ENCODE results near the gene CLCF1. TPM values are rescaled to one million over a fixed set of nuclear protein-coding genes. Genes with fewer than 3 reads are reported as not detected.

Gene CLCF1
- total RNA-seq, 1 donor from 2014 or later = not detected

DNA sequence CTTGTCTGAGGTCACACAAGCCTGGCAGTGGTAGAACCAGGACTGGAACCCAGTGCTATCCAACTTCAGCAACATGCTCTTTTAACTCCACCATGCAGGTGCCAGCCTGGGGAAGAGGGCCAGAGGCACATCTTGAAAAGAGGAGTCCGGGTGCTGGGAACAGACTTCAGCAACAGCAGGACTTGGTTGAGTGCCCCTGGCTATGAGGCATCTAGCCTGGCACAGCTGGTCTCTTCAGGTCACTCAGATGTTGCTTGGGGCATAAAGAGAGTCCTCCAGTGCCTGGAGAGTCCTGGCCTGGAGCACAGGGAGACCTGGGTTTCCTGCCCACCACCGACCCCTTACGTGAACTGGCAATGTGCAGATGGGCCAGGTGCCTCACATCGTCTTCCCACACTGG is 5.1 kb upstream of the CLCF1 start:
- Mint-ChIP-seq H3K9me3 (ENCODE audit: unreplicated experiment) (peaks cover 3% of the 10 kb centered on the region), H3K27me3 (ENCODE audit: unreplicated experiment) (peaks cover 17% of the 10 kb centered on the region), H3K4me1 (ENCODE audit: low read depth, unreplicated experiment) (no peaks in the 10 kb centered on the region), H3K36me3 (ENCODE audit: unreplicated experiment) (no peaks in the 10 kb centered on the region), H3K27ac (ENCODE audit: unreplicated experiment) (no peak overlapping the region), H3K4me3 (ENCODE audit: unreplicated experiment) (no peak overlapping the region)
- no peak for DNase-seq
- TF ChIP-seq, protein P1, sequence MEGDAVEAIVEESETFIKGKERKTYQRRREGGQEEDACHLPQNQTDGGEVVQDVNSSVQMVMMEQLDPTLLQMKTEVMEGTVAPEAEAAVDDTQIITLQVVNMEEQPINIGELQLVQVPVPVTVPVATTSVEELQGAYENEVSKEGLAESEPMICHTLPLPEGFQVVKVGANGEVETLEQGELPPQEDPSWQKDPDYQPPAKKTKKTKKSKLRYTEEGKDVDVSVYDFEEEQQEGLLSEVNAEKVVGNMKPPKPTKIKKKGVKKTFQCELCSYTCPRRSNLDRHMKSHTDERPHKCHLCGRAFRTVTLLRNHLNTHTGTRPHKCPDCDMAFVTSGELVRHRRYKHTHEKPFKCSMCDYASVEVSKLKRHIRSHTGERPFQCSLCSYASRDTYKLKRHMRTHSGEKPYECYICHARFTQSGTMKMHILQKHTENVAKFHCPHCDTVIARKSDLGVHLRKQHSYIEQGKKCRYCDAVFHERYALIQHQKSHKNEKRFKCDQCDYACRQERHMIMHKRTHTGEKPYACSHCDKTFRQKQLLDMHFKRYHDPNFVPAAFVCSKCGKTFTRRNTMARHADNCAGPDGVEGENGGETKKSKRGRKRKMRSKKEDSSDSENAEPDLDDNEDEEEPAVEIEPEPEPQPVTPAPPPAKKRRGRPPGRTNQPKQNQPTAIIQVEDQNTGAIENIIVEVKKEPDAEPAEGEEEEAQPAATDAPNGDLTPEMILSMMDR (IDR thresholded peaks at IDR 0.05; ENCODE audit: partially characterized antibody, unreplicated experiment) = no peak

DNA sequence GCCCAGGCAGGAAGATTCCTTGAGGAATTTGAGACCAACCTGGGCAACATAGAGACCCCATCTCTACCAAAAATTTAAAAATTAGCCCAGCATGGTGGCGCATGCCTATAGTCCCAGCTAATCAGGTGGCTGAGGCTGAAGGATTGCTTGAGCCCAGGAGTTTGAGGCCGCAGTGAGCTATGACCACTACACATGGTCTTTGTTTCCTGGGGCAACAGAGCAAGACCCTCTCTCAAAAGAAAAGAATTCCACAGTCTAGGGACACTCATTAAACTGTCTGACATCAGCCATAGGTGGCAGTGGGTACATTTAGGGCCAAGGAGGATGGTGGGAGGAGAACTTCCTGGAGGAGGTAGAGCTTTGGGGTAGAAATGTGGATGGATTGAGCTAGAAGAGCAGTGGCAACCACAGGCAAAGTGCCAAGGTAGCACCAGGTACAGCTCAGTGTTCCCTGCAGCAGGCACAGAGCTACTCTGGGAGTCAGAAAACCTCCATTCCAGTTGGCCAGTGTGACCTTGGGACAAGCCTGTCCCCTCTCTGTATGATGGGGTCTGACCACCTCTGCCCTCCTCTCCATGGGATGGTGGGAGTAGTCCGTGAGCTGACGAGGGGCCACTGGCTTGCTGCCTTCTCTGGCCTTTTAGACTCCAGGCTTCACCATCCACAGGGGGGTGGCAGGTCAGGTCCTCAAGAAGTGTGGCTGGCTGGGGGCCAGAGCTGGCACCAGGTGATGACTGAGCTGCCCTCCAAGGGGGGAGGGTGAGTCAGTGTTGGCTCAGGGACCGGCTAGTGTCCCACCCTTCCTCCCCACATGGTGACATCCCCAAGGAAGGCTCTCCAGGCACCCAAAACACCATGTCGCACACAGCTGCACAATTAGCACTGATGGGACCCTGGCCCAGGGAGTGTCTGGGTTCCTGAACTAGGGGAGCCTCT is 3.7 kb upstream of the CLCF1 start:
- peaks cover 4% of the 10 kb centered on the region for H3K9me3 Mint-ChIP-seq (ENCODE audit: unreplicated experiment)
- H3K4me1 Mint-ChIP-seq (ENCODE audit: low read depth, unreplicated experiment) = no peaks in the 10 kb centered on the region
- TF ChIP-seq, protein P1 (IDR thresholded peaks at IDR 0.05; ENCODE audit: partially characterized antibody, unreplicated experiment) = no peak
- H3K36me3 Mint-ChIP-seq (ENCODE audit: unreplicated experiment) = no peaks in the 10 kb centered on the region
- no peak for DNase-seq
- H3K4me3 Mint-ChIP-seq (ENCODE audit: unreplicated experiment) = no peak overlapping the region
- no peak overlapping the region for H3K27ac Mint-ChIP-seq (ENCODE audit: unreplicated experiment)
- peaks cover 18% of the 10 kb centered on the region for H3K27me3 Mint-ChIP-seq (ENCODE audit: unreplicated experiment)

DNA sequence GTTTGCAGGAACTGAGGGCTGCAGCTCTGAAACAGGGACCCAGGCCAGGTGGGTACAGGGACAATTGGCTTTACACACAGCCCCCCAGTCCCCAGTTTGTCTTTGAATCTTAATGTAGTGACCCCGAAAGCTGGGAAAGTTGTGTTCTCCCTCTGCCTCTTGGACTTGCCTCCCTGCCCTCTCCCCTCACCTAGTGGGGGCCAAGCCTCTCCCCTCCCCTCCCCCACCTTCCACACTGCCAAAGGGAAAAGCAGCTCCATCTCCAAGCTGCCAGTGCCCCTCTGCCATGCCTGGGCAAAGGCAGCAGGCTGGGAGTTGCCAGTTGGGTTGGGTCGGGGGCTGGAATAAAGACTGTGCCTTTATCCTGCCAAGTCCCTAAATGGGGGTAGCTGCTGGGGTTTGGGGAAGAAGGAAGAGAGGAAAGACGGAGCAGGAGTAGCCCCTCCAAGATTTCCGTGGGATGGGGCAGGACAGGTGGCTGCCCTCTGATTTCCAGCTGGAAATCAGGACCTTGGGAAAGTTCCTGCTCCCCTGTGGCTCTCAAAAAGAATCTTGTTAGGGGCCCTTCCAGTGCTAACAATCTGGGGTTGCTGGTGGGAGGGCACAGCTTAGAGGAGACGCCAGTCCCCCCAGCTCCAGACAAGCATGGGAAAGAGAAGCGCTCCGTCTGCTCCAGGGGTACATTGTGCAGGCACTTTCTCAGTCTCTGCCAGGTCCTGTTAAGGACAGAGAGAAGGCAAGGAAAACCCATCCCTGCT is 2.8 kb upstream of the CLCF1 start:
- Mint-ChIP-seq H3K4me3 (ENCODE audit: unreplicated experiment) (no peak overlapping the region), H3K4me1 (ENCODE audit: low read depth, unreplicated experiment) (peaks cover 6% of the 10 kb centered on the region), H3K36me3 (ENCODE audit: unreplicated experiment) (no peaks in the 10 kb centered on the region), H3K27ac (ENCODE audit: unreplicated experiment) (no peak overlapping the region), H3K27me3 (ENCODE audit: unreplicated experiment) (peaks cover 26% of the 10 kb centered on the region), H3K9me3 (ENCODE audit: unreplicated experiment) (peaks cover 6% of the 10 kb centered on the region)
- no peak for DNase-seq
- TF ChIP-seq, protein P1 (IDR thresholded peaks at IDR 0.05; ENCODE audit: partially characterized antibody, unreplicated experiment) = no peak

DNA sequence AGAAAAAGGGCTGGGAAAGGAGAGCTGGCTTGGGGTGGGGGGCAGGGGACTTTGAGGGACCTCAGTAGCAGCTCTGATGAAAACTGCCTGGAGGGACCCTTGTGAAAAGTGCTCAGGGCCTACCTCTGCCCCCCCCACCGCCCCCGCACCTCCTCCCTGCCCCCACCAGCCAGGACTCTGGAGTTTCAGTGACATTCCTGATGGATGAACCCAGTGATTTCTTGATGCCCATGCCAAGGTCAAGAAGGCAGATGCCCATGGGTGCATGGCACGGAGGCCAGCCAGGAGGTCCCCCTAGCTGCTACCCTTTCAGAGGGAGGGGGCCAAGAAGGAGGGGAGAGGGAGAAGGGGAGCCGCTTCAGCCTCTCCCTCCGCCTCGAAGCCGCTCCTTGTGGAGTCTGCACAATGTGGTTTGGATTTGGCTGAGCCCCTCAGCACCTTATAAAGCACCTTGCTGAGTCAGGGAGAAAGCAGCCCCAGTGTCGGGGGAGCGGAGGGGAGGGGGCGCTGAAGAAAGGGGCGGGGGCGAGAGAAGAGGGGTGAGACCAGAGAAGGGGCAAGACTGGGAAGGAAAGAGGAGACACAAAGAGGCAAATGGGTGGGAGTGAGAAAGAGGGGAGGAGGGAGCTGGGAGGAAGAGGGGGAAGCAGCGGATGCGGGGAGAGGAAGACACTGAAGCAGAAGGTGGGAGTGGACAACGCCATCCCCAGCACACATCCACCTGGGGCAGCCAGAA is 2.1 kb upstream of the CLCF1 start:
- no peak overlapping the region for H3K27ac Mint-ChIP-seq (ENCODE audit: unreplicated experiment)
- TF ChIP-seq, protein P1 (IDR thresholded peaks at IDR 0.05; ENCODE audit: partially characterized antibody, unreplicated experiment) = no peak
- H3K4me1 Mint-ChIP-seq (ENCODE audit: low read depth, unreplicated experiment) = peaks cover 8% of the 10 kb centered on the region
- peaks cover 6% of the 10 kb centered on the region for H3K9me3 Mint-ChIP-seq (ENCODE audit: unreplicated experiment)
- no peaks in the 10 kb centered on the region for H3K36me3 Mint-ChIP-seq (ENCODE audit: unreplicated experiment)
- no peak for DNase-seq
- peaks cover 22% of the 10 kb centered on the region for H3K27me3 Mint-ChIP-seq (ENCODE audit: unreplicated experiment)
- no peak overlapping the region for H3K4me3 Mint-ChIP-seq (ENCODE audit: unreplicated experiment)
